Keratinocyte (primary cell): Measurements from ENCODE around the gene COL4A6. TPM values are rescaled to one million over a fixed set of nuclear protein-coding genes. Genes with fewer than 3 reads are reported as not detected.
A peak's percentile ranks its signal among the peaks of the same experiment; 100 is the strongest.

Source experiments
- DNase-seq: peaks from one replicate; pipeline ENCODE4 v3.0.0-alpha.2; 2011; ENCODE audit warnings: low read depth, missing footprints, low spot score
- FAIRE-seq: peaks from 2 replicates; lab custom pipeline; 2011; peaks lifted over from hg19 to GRCh38; lab: Jason Lieb, UNC
- H2AFZ ChIP-seq: 2 replicates; pipeline ENCODE4 v1.6.0; 2012; ENCODE audit warnings: low read length, control low read depth, inconsistent platforms; ENCODE audit not compliant: control insufficient read depth
- H3K27ac ChIP-seq: 2 replicates; pipeline ENCODE4 v1.5.1; 2011; ENCODE audit warnings: low read length; ENCODE audit not compliant: control insufficient read depth, insufficient read depth
- H3K27me3 ChIP-seq: 3 replicates; pipeline ENCODE4 v1.6.0; 2011; ENCODE audit warnings: low read length; ENCODE audit not compliant: control insufficient read depth, insufficient read depth; ENCODE audit errors: extremely low read depth
- H3K36me3 ChIP-seq, 2 experiments: 2 replicates in 1 of 2; 3 replicates in 1 of 2; pipeline ENCODE4 v1.5.1; 2011; ENCODE audit warnings: low read length in 2 of 2, mild to moderate bottlenecking in 1 of 2; ENCODE audit not compliant: control insufficient read depth in 2 of 2, insufficient read depth in 2 of 2; ENCODE audit errors: extremely low read depth in 1 of 2
- H3K4me1 ChIP-seq: 3 replicates; pipeline ENCODE4 v1.5.1; 2011; ENCODE audit warnings: low read length; ENCODE audit not compliant: control insufficient read depth, insufficient read depth; ENCODE audit errors: extremely low read depth
- H3K4me2 ChIP-seq: 3 replicates; pipeline ENCODE4 v1.6.0; 2011; ENCODE audit warnings: low read depth, low read length; ENCODE audit not compliant: control insufficient read depth, insufficient read depth; ENCODE audit errors: extremely low read depth
- H3K4me3 ChIP-seq, 3 experiments: fragments of 200-600 bp in 1 of 3; sonication (generic) in 1 of 3; 2 replicates in 2 of 3; 3 replicates in 1 of 3; pipeline ENCODE4 v1.5.1; 2011 to 2016; ENCODE audit warnings: low read length in 3 of 3, mild to moderate bottlenecking in 3 of 3, control low read depth in 2 of 3, inconsistent platforms in 1 of 3, low read depth in 1 of 3, mixed read lengths in 1 of 3, mixed run types in 1 of 3, moderate library complexity in 1 of 3; ENCODE audit not compliant: control insufficient read depth in 2 of 3, insufficient read depth in 2 of 3; ENCODE audit errors: extremely low read depth in 1 of 3
- H3K79me2 ChIP-seq: 2 replicates; pipeline ENCODE4 v1.6.0; 2012; ENCODE audit warnings: low read length; ENCODE audit not compliant: control insufficient read depth, insufficient read depth
- H3K9ac ChIP-seq: 3 replicates; pipeline ENCODE4 v1.6.0; 2011; ENCODE audit warnings: low read length; ENCODE audit not compliant: control insufficient read depth, insufficient read depth; ENCODE audit errors: extremely low read depth
- H3K9me1 ChIP-seq: 3 replicates; pipeline ENCODE4 v1.6.0; 2011; ENCODE audit warnings: low read length; ENCODE audit not compliant: control insufficient read depth, insufficient read depth; ENCODE audit errors: extremely low read depth
- H3K9me3 ChIP-seq: 2 replicates; pipeline ENCODE4 v1.5.1; 2012; ENCODE audit warnings: low read depth, low read length; ENCODE audit not compliant: control insufficient read depth
- H4K20me1 ChIP-seq: 3 replicates; pipeline ENCODE4 v1.6.0; 2011; ENCODE audit warnings: low read length; ENCODE audit not compliant: control insufficient read depth, insufficient read depth; ENCODE audit errors: extremely low read depth
- EZH2 ChIP-seq: IDR thresholded peaks from one replicate; pipeline ENCODE4 v1.6.1; 2012; ENCODE audit warnings: inconsistent platforms, mild to moderate bottlenecking, low read length, moderate library complexity
- dilution Hi-C: fragments of 300-500 bp; cut with MboI; formaldehyde crosslinking; loops from one replicate; pipeline ENCODE4 v1.7.0; 2020; ENCODE audit warnings: low sequenced_read_pairs; ENCODE audit not compliant: extremely low pct_ligation_motif_present
- polyA plus RNA-seq, 5 experiments: library from polyadenylated mRNA; depleted of rRNA in 3 of 5; stranded (reverse) in 3 of 5; stranded (forward) in 1 of 5; unstranded in 1 of 5; fragments of >200 nt; gene quantifications; 1 replicate in 1 of 5; 2 replicates in 3 of 5; 3 replicates in 1 of 5; pipeline versions ENCODE4 v1.2.1 to v1.2.3, GENCODE V29; 2011 to 2012; ENCODE audit warnings: missing spikeins in 2 of 5, low read depth in 1 of 5, low replicate concordance in 1 of 5
- TF ChIP-seq, protein P1 (sequence below), 3 experiments: IDR thresholded peaks in 1 of 3; conservative IDR thresholded peaks in 1 of 3; optimal IDR thresholded peaks in 1 of 3; 2 replicates in 2 of 3; 3 replicates in 1 of 3; pipeline versions ENCODE3 to v1.5.1; 2011; ENCODE audit warnings: low read length in 3 of 3, mild to moderate bottlenecking in 3 of 3, moderate library complexity in 2 of 3, control low read depth in 1 of 3, inconsistent platforms in 1 of 3; ENCODE audit not compliant: insufficient read depth in 2 of 3; ENCODE audit errors: extremely low read depth in 1 of 3

COL4A6 gene
- polyA plus RNA-seq, 1 donor (not counting 4 experiments of a cell fraction or from before 2014, with no cell fraction given), result 18.8 TPM

GRCh38 chrX:108323751-108324150 is 114.5 kb downstream of the COL4A6 start:
- no peak overlapping the region for H3K9ac ChIP-seq
- no peaks in the 10 kb centered on the region for H3K36me3 ChIP-seq
- no peaks in the 10 kb centered on the region for H4K20me1 ChIP-seq
- no peak overlapping the region for H3K27ac ChIP-seq
- FAIRE-seq, result no peak
- H3K4me2 ChIP-seq, result no peak overlapping the region
- TF ChIP-seq, protein P1, sequence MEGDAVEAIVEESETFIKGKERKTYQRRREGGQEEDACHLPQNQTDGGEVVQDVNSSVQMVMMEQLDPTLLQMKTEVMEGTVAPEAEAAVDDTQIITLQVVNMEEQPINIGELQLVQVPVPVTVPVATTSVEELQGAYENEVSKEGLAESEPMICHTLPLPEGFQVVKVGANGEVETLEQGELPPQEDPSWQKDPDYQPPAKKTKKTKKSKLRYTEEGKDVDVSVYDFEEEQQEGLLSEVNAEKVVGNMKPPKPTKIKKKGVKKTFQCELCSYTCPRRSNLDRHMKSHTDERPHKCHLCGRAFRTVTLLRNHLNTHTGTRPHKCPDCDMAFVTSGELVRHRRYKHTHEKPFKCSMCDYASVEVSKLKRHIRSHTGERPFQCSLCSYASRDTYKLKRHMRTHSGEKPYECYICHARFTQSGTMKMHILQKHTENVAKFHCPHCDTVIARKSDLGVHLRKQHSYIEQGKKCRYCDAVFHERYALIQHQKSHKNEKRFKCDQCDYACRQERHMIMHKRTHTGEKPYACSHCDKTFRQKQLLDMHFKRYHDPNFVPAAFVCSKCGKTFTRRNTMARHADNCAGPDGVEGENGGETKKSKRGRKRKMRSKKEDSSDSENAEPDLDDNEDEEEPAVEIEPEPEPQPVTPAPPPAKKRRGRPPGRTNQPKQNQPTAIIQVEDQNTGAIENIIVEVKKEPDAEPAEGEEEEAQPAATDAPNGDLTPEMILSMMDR (optimal IDR thresholded peaks at IDR 0.05 in 1 of 3, IDR thresholded peaks at IDR 0.05 in 1 of 3, conservative IDR thresholded peaks at IDR 0.05 in 1 of 3; ENCODE audit: extremely low read depth in 1 of 3, insufficient read depth in 2 of 3, low read length in 3 of 3), result no peak
- no peak for TF ChIP-seq EZH2
- no peaks in the 10 kb centered on the region for H3K9me3 ChIP-seq
- no peaks in the 10 kb centered on the region for H3K4me1 ChIP-seq
- dilution Hi-C loops, result no loop called here
- H3K4me3 ChIP-seq, result no peak overlapping the region
- H3K27me3 ChIP-seq, result peaks cover 5% of the 10 kb centered on the region
- no peaks in the 10 kb centered on the region for H3K79me2 ChIP-seq
- DNase-seq, result no peak
- no peaks in the 10 kb centered on the region for H3K9me1 ChIP-seq
- H2AFZ ChIP-seq, result no peak overlapping the region

DNA sequence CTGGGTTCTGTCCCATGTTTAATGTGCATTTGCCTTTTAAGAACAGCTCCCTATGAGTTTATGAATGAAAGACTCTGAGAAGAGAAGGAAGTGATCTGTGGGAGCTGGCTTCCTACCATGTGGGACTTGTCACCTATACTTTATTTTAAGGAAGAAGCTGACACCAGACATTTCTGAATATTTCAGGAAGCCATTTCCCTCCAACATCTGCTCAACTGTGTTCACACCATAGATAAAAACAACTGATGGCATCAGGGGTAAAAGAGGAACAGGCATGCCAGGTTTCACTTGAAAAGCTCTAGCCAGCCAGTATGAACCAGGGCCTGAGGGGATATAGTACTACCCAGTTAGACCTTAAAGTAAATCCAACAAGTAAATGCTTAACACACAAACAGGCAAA is 116.0 kb downstream of the COL4A6 start:
- TF ChIP-seq EZH2, result no peak
- TF ChIP-seq, protein P1 (optimal IDR thresholded peaks at IDR 0.05 in 1 of 3, IDR thresholded peaks at IDR 0.05 in 1 of 3, conservative IDR thresholded peaks at IDR 0.05 in 1 of 3; ENCODE audit: extremely low read depth in 1 of 3, insufficient read depth in 2 of 3, low read length in 3 of 3), result no peak
- dilution Hi-C loops, result no loop called here
- FAIRE-seq, result peak; percentile 23

More for the DNA sequence above, 116.0 kb downstream of the COL4A6 start:
- Histone ChIP-seq H4K20me1 (no peaks in the 10 kb centered on the region), H3K4me1 (peaks cover under 1% of the 10 kb centered on the region), H3K9me3 (no peaks in the 10 kb centered on the region), H3K79me2 (no peaks in the 10 kb centered on the region), H3K9ac (no peak overlapping the region), H3K27me3 (peaks cover 5% of the 10 kb centered on the region), H3K4me2 (no peak overlapping the region), H3K27ac (no peak overlapping the region), H3K4me3 (no peak overlapping the region), H2AFZ (no peak overlapping the region), H3K9me1 (no peaks in the 10 kb centered on the region), H3K36me3 (no peaks in the 10 kb centered on the region)
- no peak for DNase-seq
